IMR-90 (cell line): Measurements from ENCODE around the gene CD80. TPM values are rescaled to one million over a fixed set of nuclear protein-coding genes. Genes with fewer than 3 reads are reported as not detected.

ENCODE experiments used
- ATAC-seq: fragments of 200-7000 bp; cut with Tn5 transposase; 2 replicates; pipeline ENCODE4 v1.9.1; 2020; ENCODE audit warnings: low read depth, mild to moderate bottlenecking, moderate library complexity
- BruUV-seq: library from RNA; stranded (reverse); fragments of 400-500 nt; replicated peaks from 2 replicates; lab custom pipeline; 2021; lab: Mats Ljungman, UMichigan
- CTCF ChIA-PET: fragments of 300-600 bp; formaldehyde crosslinking; extraction: SDS; loops from one replicate; lab custom pipeline; 2021; ENCODE audit warnings: antibody characterized with exemption; lab: Yijun Ruan, JAX
- POLR2A ChIA-PET: fragments of 300-600 bp; sonication (Branson Sonifier 250); formaldehyde crosslinking; loops from one replicate; lab custom pipeline; 2022; ENCODE audit warnings: antibody characterized with exemption; ENCODE audit not compliant: unreplicated experiment; lab: Charles Lee
- DNase-seq: peaks from one replicate; pipeline ENCODE4 v3.0.0; 2013
- H2AFZ ChIP-seq: replicated peaks from 2 replicates; pipeline ENCODE3; 2013; ENCODE audit warnings: low read length, mild to moderate bottlenecking; ENCODE audit not compliant: poor library complexity
- H2AK5ac ChIP-seq: 2 replicates; pipeline ENCODE4 v1.6.1; 2013; ENCODE audit warnings: low read depth, low read length, inconsistent platforms
- H2AK9ac ChIP-seq: replicated peaks from 2 replicates; pipeline ENCODE3; 2013; ENCODE audit warnings: mild to moderate bottlenecking, low read depth, low read length, moderate library complexity; ENCODE audit not compliant: poor library complexity
- H2BK120ac ChIP-seq: 2 replicates; pipeline ENCODE4 v1.6.1; 2013; ENCODE audit warnings: low read depth, low read length, inconsistent platforms
- H2BK15ac ChIP-seq: 3 replicates; pipeline ENCODE4 v1.6.1; 2013; ENCODE audit warnings: low read depth, low read length, inconsistent platforms
- H2BK20ac ChIP-seq: 2 replicates; pipeline ENCODE4 v1.6.1; 2013; ENCODE audit warnings: low read depth, mild to moderate bottlenecking, inconsistent platforms, low read length, moderate library complexity
- H2BK5ac ChIP-seq: 2 replicates; pipeline ENCODE4 v1.6.1; 2013; ENCODE audit warnings: mild to moderate bottlenecking, low read depth, low read length, inconsistent platforms; ENCODE audit not compliant: poor library complexity, severe bottlenecking
- H3K14ac ChIP-seq: replicated peaks from 2 replicates; pipeline ENCODE4 v1.6.1; 2013; ENCODE audit warnings: low read depth, low read length, inconsistent platforms
- H3K18ac ChIP-seq: 2 replicates; pipeline ENCODE4 v1.6.1; 2013; ENCODE audit warnings: low read depth, low read length, control low read depth
- H3K23ac ChIP-seq: 2 replicates; pipeline ENCODE4 v1.6.1; 2013; ENCODE audit warnings: low read depth, low read length, inconsistent platforms
- H3K27ac ChIP-seq: 2 replicates; pipeline ENCODE4 v1.5.1; 2013; ENCODE audit warnings: mild to moderate bottlenecking, control low read depth, low read length; ENCODE audit not compliant: insufficient read depth
- H3K27me3 ChIP-seq: 2 replicates; pipeline ENCODE4 v1.6.1; 2013; ENCODE audit warnings: low read length; ENCODE audit not compliant: control insufficient read depth, insufficient read depth
- H3K36me3 ChIP-seq: 2 replicates; pipeline ENCODE4 v1.6.1; 2013; ENCODE audit warnings: low read length, mixed read lengths; ENCODE audit not compliant: control insufficient read depth, insufficient read depth
- H3K4ac ChIP-seq: 2 replicates; pipeline ENCODE4 v1.6.1; 2013; ENCODE audit warnings: low read depth, low read length, inconsistent platforms
- H3K4me1 ChIP-seq: 2 replicates; pipeline ENCODE4 v1.6.1; 2013; ENCODE audit warnings: low read length, mixed read lengths; ENCODE audit not compliant: control insufficient read depth, insufficient read depth
- H3K4me2 ChIP-seq: 2 replicates; pipeline ENCODE4 v1.6.1; 2013; ENCODE audit warnings: low read depth, mild to moderate bottlenecking, control low read depth, low read length, moderate library complexity
- H3K4me3 ChIP-seq: 2 replicates; pipeline ENCODE4 v1.5.1; 2013; ENCODE audit warnings: low read depth, mild to moderate bottlenecking, control low read depth, low read length, moderate library complexity; ENCODE audit not compliant: insufficient read depth
- H3K56ac ChIP-seq: 2 replicates; pipeline ENCODE4 v1.6.1; 2013; ENCODE audit warnings: low read length, inconsistent platforms; ENCODE audit not compliant: insufficient read depth; ENCODE audit errors: extremely low read depth
- H3K79me1 ChIP-seq, 2 experiments: 2 replicates each; pipeline ENCODE4 v1.6.1; 2013; ENCODE audit warnings: low read length in 2 of 2, inconsistent platforms in 1 of 2, low read depth in 1 of 2
- H3K9ac ChIP-seq: 2 replicates; pipeline ENCODE4 v1.6.1; 2013; ENCODE audit warnings: low read depth, low read length, control low read depth
- H3K9me1 ChIP-seq: 2 replicates; pipeline ENCODE4 v1.6.1; 2013; ENCODE audit warnings: low read length, inconsistent platforms; ENCODE audit not compliant: insufficient read depth
- H3K9me3 ChIP-seq: 2 replicates; pipeline ENCODE4 v1.6.1; 2013; ENCODE audit warnings: low read length; ENCODE audit not compliant: control insufficient read depth, insufficient read depth
- H4K20me1 ChIP-seq: 2 replicates; pipeline ENCODE4 v1.6.1; 2013; ENCODE audit warnings: low read length, inconsistent platforms; ENCODE audit not compliant: insufficient read depth
- H4K5ac ChIP-seq: 2 replicates; pipeline ENCODE4 v1.6.1; 2013; ENCODE audit warnings: mild to moderate bottlenecking, low read depth, low read length, control low read depth
- H4K8ac ChIP-seq, 2 experiments: 2 replicates each; pipeline ENCODE4 v1.6.1; 2013; ENCODE audit warnings: low read depth in 2 of 2, low read length in 2 of 2, control low read depth in 1 of 2, inconsistent platforms in 1 of 2
- H4K91ac ChIP-seq: 2 replicates; pipeline ENCODE4 v1.6.1; 2013; ENCODE audit warnings: low read depth, low read length, inconsistent platforms; ENCODE audit not compliant: insufficient read depth
- BHLHE40 ChIP-seq: fragments of 150-350 bp; IDR thresholded peaks from 2 replicates; pipeline ENCODE4 v1.6.1; 2016; ENCODE audit warnings: mild to moderate bottlenecking, low read depth, low read length
- CEBPB ChIP-seq: IDR thresholded peaks from 2 replicates; pipeline ENCODE4 v1.6.1; 2012; ENCODE audit warnings: low read depth, low read length, improper control_type of control experiment
- CHD1 ChIP-seq: IDR thresholded peaks from 2 replicates; pipeline ENCODE4 v1.6.1; 2012; ENCODE audit warnings: low read depth, low read length, improper control_type of control experiment
- ELK1 ChIP-seq: fragments of 150-350 bp; IDR thresholded peaks from 2 replicates; pipeline ENCODE4 v1.6.1; 2016; ENCODE audit warnings: low read depth, mild to moderate bottlenecking, low read length, moderate library complexity, borderline replicate concordance
- FOS ChIP-seq: fragments of 150-350 bp; IDR thresholded peaks from 2 replicates; pipeline ENCODE4 v1.6.1; 2016; ENCODE audit warnings: low read depth, low read length
- MXI1 ChIP-seq: IDR thresholded peaks from 2 replicates; pipeline ENCODE4 v1.6.1; 2012; ENCODE audit warnings: low read depth, mild to moderate bottlenecking, low read length, moderate library complexity, borderline replicate concordance
- NFE2L2 ChIP-seq: fragments of 150-350 bp; IDR thresholded peaks from 2 replicates; pipeline ENCODE4 v1.6.1; 2016; ENCODE audit warnings: low read depth, mild to moderate bottlenecking, low read length
- POLR2A ChIP-seq: IDR thresholded peaks from 2 replicates; pipeline ENCODE4 v1.6.1; 2012; ENCODE audit warnings: mild to moderate bottlenecking, low read depth, low read length
- RAD21 ChIP-seq: IDR thresholded peaks from 2 replicates; pipeline ENCODE4 v1.6.1; 2012; ENCODE audit warnings: low read length, improper control_type of control experiment
- RCOR1 ChIP-seq: IDR thresholded peaks from 2 replicates; pipeline ENCODE4 v1.6.1; 2012; ENCODE audit warnings: mild to moderate bottlenecking, low read length, improper control_type of control experiment; ENCODE audit not compliant: insufficient replicate concordance
- SMC3 ChIP-seq: fragments of 150-350 bp; IDR thresholded peaks from 2 replicates; pipeline ENCODE4 v1.6.1; 2016; ENCODE audit warnings: low read depth, mild to moderate bottlenecking, antibody characterized with exemption, low read length, moderate library complexity
- WGBS, 2 experiments: methylation state at CpG; one replicate each; pipeline versions ENCODE4 v1.1.5 to v1.1.7; 2013; ENCODE audit warnings: missing lambda C conversion rate in 2 of 2; ENCODE audit not compliant: insufficient read length in 1 of 2; ENCODE audit errors: extremely low coverage in 2 of 2; 5-methylcytosine and 5-hydroxymethylcytosine counted together
- dilution Hi-C: fragments of 300-500 bp; cut with HindIII; formaldehyde crosslinking; loops from one replicate; pipeline ENCODE4 v1.14.3; 2018; ENCODE audit warnings: low sequenced_read_pairs; ENCODE audit not compliant: unreplicated experiment
- in situ Hi-C: fragments of 300-500 bp; cut with MboI; formaldehyde crosslinking; loops from 3 replicates; pipeline ENCODE4 v1.14.3; 2019; ENCODE audit warnings: low sequenced_read_pairs, inconsistent platforms, mixed read lengths
- intact Hi-C: fragments of 100-400 bp; cut with micrococcal nuclease; formaldehyde crosslinking; loops from 2 replicates; pipeline ENCODE4 v1.10.0; 2022
- polyA plus RNA-seq, 3 experiments: library from polyadenylated mRNA; depleted of rRNA; stranded (reverse); fragments of >200 nt; gene quantifications; 2 replicates each; pipeline ENCODE4 v1.2.3, GENCODE V29; 2012; ENCODE audit warnings: low replicate concordance in 1 of 3
- total RNA-seq: library from RNA; depleted of rRNA; stranded (reverse); fragments of >200 nt; gene quantifications from 2 replicates; pipeline ENCODE4 v1.2.3, GENCODE V29; 2012
- TF ChIP-seq, protein P1 (sequence below): fragments of 150-350 bp; IDR thresholded peaks from 2 replicates; pipeline ENCODE4 v1.6.1; 2017; ENCODE audit warnings: mild to moderate bottlenecking, antibody characterized with exemption, low read length, low read depth

Gene CD80
- total and polyA plus RNA-seq, 2 of the 4 experiments (the other 2 are of a cell fraction) = not detected

GRCh38 chr3:119548341-119548740, 11.1 kb downstream of the CD80 start:
- Histone ChIP-seq H3K4me3 (no peak overlapping the region), H4K20me1 (no peaks in the 10 kb centered on the region), H3K14ac (no peak overlapping the region), H2AFZ (no peak overlapping the region), H3K18ac (no peak overlapping the region), H2AK9ac (no peak overlapping the region), H2AK5ac (no peak overlapping the region), H3K56ac (no peak overlapping the region), H3K4me1 (no peaks in the 10 kb centered on the region), H3K9ac (no peak overlapping the region), H3K79me1 (no peaks in the 10 kb centered on the region), H2BK20ac (no peak overlapping the region), H3K36me3 (no peaks in the 10 kb centered on the region), H4K8ac (no peak overlapping the region), H4K91ac (no peak overlapping the region), H2BK120ac (no peak overlapping the region), H2BK15ac (no peak overlapping the region), H3K4me2 (no peak overlapping the region), H3K9me1 (no peaks in the 10 kb centered on the region), H3K27ac (no peak overlapping the region), H3K9me3 (no peaks in the 10 kb centered on the region), H2BK5ac (no peak overlapping the region), H4K5ac (no peak overlapping the region), H3K23ac (no peak overlapping the region), H3K4ac (no peak overlapping the region), H3K27me3 (peaks cover 2% of the 10 kb centered on the region; the same call in 1 of the 2 replicates)
- no peak for TF ChIP-seq FOS
- TF ChIP-seq, protein P1, sequence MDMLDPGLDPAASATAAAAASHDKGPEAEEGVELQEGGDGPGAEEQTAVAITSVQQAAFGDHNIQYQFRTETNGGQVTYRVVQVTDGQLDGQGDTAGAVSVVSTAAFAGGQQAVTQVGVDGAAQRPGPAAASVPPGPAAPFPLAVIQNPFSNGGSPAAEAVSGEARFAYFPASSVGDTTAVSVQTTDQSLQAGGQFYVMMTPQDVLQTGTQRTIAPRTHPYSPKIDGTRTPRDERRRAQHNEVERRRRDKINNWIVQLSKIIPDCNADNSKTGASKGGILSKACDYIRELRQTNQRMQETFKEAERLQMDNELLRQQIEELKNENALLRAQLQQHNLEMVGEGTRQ = no peak
- no peak for TF ChIP-seq CHD1
- TF ChIP-seq NFE2L2 = no peak
- no peak for TF ChIP-seq ELK1
- TF ChIP-seq SMC3 = no peak
- TF ChIP-seq MXI1 = no peak
- no peak for TF ChIP-seq POLR2A
- no peak for TF ChIP-seq CEBPB
- TF ChIP-seq RAD21 = no peak
- no peak for TF ChIP-seq BHLHE40
- TF ChIP-seq RCOR1 = no peak
- no peak for DNase-seq
- ChIA-PET CTCF (no interaction called here), POLR2A (no interaction called here)
- BruUV-seq = no TSS peak
- in situ Hi-C loops (no loop called here), dilution Hi-C loops (no loop called here), intact Hi-C loops (no loop called here)
- 0% methylated on average over 1 of the region's 3 CpGs; no CpG with 5 or more reads in 1 of the 2 experiments for WGBS, 2 experiments
- ATAC-seq = no peak
